ENCODE results near the gene CLSTN1. TPM values are rescaled to one million over a fixed set of nuclear protein-coding genes. Genes with fewer than 3 reads are reported as not detected.

The CLSTN1 gene
- total RNA-seq (10 to 100 TPM; 50.6 to 79.4 (median 64.3) TPM), polyA plus RNA-seq (10 to 100 TPM; 37.6 to 40.5 TPM)
- long read RNA-seq, donor 1, full-length matches to known transcripts, result 13 of 71 reads
- long read RNA-seq, donor 1, partial matches to known transcripts, result 35 of 71 reads
- long read RNA-seq, donor 1, other reads (novel, unspliced or antisense), result 23 of 71 reads
- long read RNA-seq, donor 2, full-length matches to known transcripts, result 2 of 52 reads
- long read RNA-seq, donor 2, partial matches to known transcripts, result 48 of 52 reads
- long read RNA-seq, donor 2, other reads (novel, unspliced or antisense), result 2 of 52 reads
- long read RNA-seq, donor 3, full-length matches to known transcripts, result 8 of 58 reads
- long read RNA-seq, donor 3, partial matches to known transcripts, result 32 of 58 reads
- long read RNA-seq, donor 3, other reads (novel, unspliced or antisense), result 18 of 58 reads

GRCh38 chr1:9823943-9824701, at the start of gene CLSTN1:
Gene CLSTN1 (minus strand): TSS chr1:9823965. CDS start chr1:9823733, 232 bp downstream.
- ATAC-seq (peak; percentile 63 to 91 (median 84)), DNase-seq (peak; percentile 91 to 96 (median 92))
- 0 to 1% (median 1%) methylated on average over 34 to 93 of the region's 93 CpGs for WGBS, 4 donors
- H3K4me1 ChIP-seq, result peaks cover 12 to 43% (median 35%) of the 10 kb centered on the region in 12 donors
- intact Hi-C loops (cut with DNase I), result loop anchor here in 1 of 10 donors (10.0 kb wide), 1 partner anchor 861 kb away; no protein-coding TSS in a partner anchor
- H3K36me3 ChIP-seq, result no peaks in the 10 kb centered on the region
- no peaks in the 10 kb centered on the region for H3K9me3 ChIP-seq
- H3K27ac ChIP-seq, result peak within 1 kb of the TSS; percentile 63 to 93 (median 88)
- H3K27me3 ChIP-seq, result no peaks in the 10 kb centered on the region
- peak within 1 kb of the TSS; percentile 62 to 98 (median 88) for H3K4me3 ChIP-seq
- TF ChIP-seq POLR2A (IDR thresholded peaks at IDR 0.05) (peak in 1 of 2 donors; percentile 31), CTCF (IDR thresholded peaks at IDR 0.05) (no peak)

GRCh38 chr1:9873385-9873784, 49.6 kb upstream of the CLSTN1 start:
- ATAC-seq (no peak), DNase-seq (no peak)
- no peaks in the 10 kb centered on the region for H3K9me3 ChIP-seq
- no peak overlapping the region for H3K4me3 ChIP-seq
- intact Hi-C loops (cut with DNase I), result loop anchor here in 5 of 10 donors (10.0 kb wide), 3 partner anchors 61 to 161 kb away; partner anchors contain the start of gene UBE4B (in 3 of the 5)
- no peak overlapping the region for H3K27ac ChIP-seq
- WGBS, 4 donors, result 81 to 89% (median 86%) methylated on average over 5 of the region's 5 CpGs
- no peaks in the 10 kb centered on the region for H3K27me3 ChIP-seq
- H3K4me1 ChIP-seq, result peaks cover 0 to 43% (median 23%) of the 10 kb centered on the region in 12 donors
- TF ChIP-seq CTCF (IDR thresholded peaks at IDR 0.05) (no peak), POLR2A (IDR thresholded peaks at IDR 0.05) (no peak)
- peaks cover 0 to 37% (median 32%) of the 10 kb centered on the region in 9 donors for H3K36me3 ChIP-seq

- peaks cover 0 to 45% (median 39%) of the 10 kb centered on the region in 9 donors for H3K36me3 ChIP-seq
- H3K4me3 ChIP-seq, result no peak overlapping the region
- DNase-seq, result peak in 1 of 5 donors; percentile 56
- no peak for ATAC-seq
- WGBS, 4 donors, result 67 to 86% (median 80%) methylated on average over 5 to 11 of the region's 11 CpGs
- no peaks in the 10 kb centered on the region for H3K9me3 ChIP-seq
- H3K27ac ChIP-seq, result no peak overlapping the region
- H3K27me3 ChIP-seq, result no peaks in the 10 kb centered on the region
- H3K4me1 ChIP-seq, result peaks cover 0 to 37% (median 22%) of the 10 kb centered on the region in 12 donors
- TF ChIP-seq CTCF (IDR thresholded peaks at IDR 0.05) (no peak), POLR2A (IDR thresholded peaks at IDR 0.05) (no peak)
- intact Hi-C loops (cut with DNase I), result loop anchor here in 5 of 10 donors (10.0 kb wide), 3 partner anchors 62 to 162 kb away; partner anchors contain the start of gene UBE4B (in 3 of the 5)
Measured at GRCh38 chr1:9872430-9873165, 48.8 kb upstream of the CLSTN1 start.
